ENCODE data around the gene KLC1.
"Not testable (repeated sequence)": the region's sequence is repeated elsewhere in the genome, so short reads cannot be mapped to it uniquely, and the experiment has no call there.

Gene KLC1

GRCh38 chr14:103606963-103607668, 21.9 kb upstream of the KLC1 start:
- Histone ChIP-seq H3K9ac (no peak overlapping the region), H3K79me2 (no peaks in the 10 kb centered on the region), H3K9me3 (ENCODE audit: control insufficient read depth, low read length) (no peaks in the 10 kb centered on the region), H3K27ac (no peak overlapping the region), H3K27me3 (ENCODE audit: control insufficient read depth, insufficient read depth, low read length) (no peaks in the 10 kb centered on the region), H3K36me3 (ENCODE audit: control insufficient read depth, insufficient read depth, low read length) (no peaks in the 10 kb centered on the region), H2AFZ (peak overlapping the region; percentile 73), H3K4me2 (ENCODE audit: low read length) (peak overlapping the region; percentile 41), H3K4me3 (ENCODE audit: low read depth, low read length) (no peak overlapping the region), H3K4me1 (peaks cover 10% of the 10 kb centered on the region)
- TF ChIP-seq CTCF (IDR thresholded peaks at IDR 0.05): peak; percentile 45

- Histone ChIP-seq H2AFZ (no peak overlapping the region), H3K4me1 (peaks cover 10% of the 10 kb centered on the region), H3K9ac (no peak overlapping the region), H3K27ac (no peak overlapping the region), H3K36me3 (ENCODE audit: control insufficient read depth, insufficient read depth, low read length) (no peaks in the 10 kb centered on the region), H3K79me2 (no peaks in the 10 kb centered on the region), H3K4me2 (ENCODE audit: low read length) (no peak overlapping the region), H3K9me3 (ENCODE audit: control insufficient read depth, low read length) (no peaks in the 10 kb centered on the region), H3K4me3 (ENCODE audit: low read depth, low read length) (no peak overlapping the region), H3K27me3 (ENCODE audit: control insufficient read depth, insufficient read depth, low read length) (no peaks in the 10 kb centered on the region)
- TF ChIP-seq CTCF (IDR thresholded peaks at IDR 0.05): no peak
Measured at GRCh38 chr14:103607822-103608221, 21.2 kb upstream of the KLC1 start.

GRCh38 chr14:103609081-103609480, 19.9 kb upstream of the KLC1 start:
- H3K4me2 ChIP-seq (ENCODE audit: low read length); H3K27me3 ChIP-seq (ENCODE audit: control insufficient read depth, insufficient read depth, low read length); H3K36me3 ChIP-seq (ENCODE audit: control insufficient read depth, insufficient read depth, low read length); H3K27ac ChIP-seq; H3K79me2 ChIP-seq; H3K9me3 ChIP-seq (ENCODE audit: control insufficient read depth, low read length); H3K9ac ChIP-seq; H2AFZ ChIP-seq; H3K4me1 ChIP-seq; H3K4me3 ChIP-seq (ENCODE audit: low read depth, low read length): not testable (repeated sequence)

GRCh38 chr14:103611215-103611614, 17.8 kb upstream of the KLC1 start:
- Histone ChIP-seq H3K27me3 (ENCODE audit: control insufficient read depth, insufficient read depth, low read length) (no peaks in the 10 kb centered on the region), H3K4me3 (ENCODE audit: low read depth, low read length) (no peak overlapping the region), H3K9ac (no peak overlapping the region), H3K27ac (no peak overlapping the region), H3K79me2 (no peaks in the 10 kb centered on the region), H2AFZ (no peak overlapping the region), H3K9me3 (ENCODE audit: control insufficient read depth, low read length) (no peaks in the 10 kb centered on the region), H3K4me1 (peaks cover 10% of the 10 kb centered on the region), H3K36me3 (ENCODE audit: control insufficient read depth, insufficient read depth, low read length) (no peaks in the 10 kb centered on the region), H3K4me2 (ENCODE audit: low read length) (no peak overlapping the region)
- no peak for TF ChIP-seq CTCF (IDR thresholded peaks at IDR 0.05)

- H3K4me1 ChIP-seq: no peaks in the 10 kb centered on the region
- H3K9ac ChIP-seq: no peak overlapping the region
- H3K9me3 ChIP-seq (ENCODE audit: control insufficient read depth, low read length): no peaks in the 10 kb centered on the region
- no peak overlapping the region for H3K27ac ChIP-seq
- no peaks in the 10 kb centered on the region for H3K79me2 ChIP-seq
- H3K4me2 ChIP-seq (ENCODE audit: low read length): no peak overlapping the region
- no peak overlapping the region for H3K4me3 ChIP-seq (ENCODE audit: low read depth, low read length)
- H2AFZ ChIP-seq: no peak overlapping the region
- no peaks in the 10 kb centered on the region for H3K36me3 ChIP-seq (ENCODE audit: control insufficient read depth, insufficient read depth, low read length)
- no peaks in the 10 kb centered on the region for H3K27me3 ChIP-seq (ENCODE audit: control insufficient read depth, insufficient read depth, low read length)
- TF ChIP-seq CTCF (IDR thresholded peaks at IDR 0.05): peak; percentile 15
Measured at GRCh38 chr14:103613517-103613916, 15.5 kb upstream of the KLC1 start.
